Subcutaneous adipose tissue (tissue), 4 donors: ENCODE measurements around the gene GALNT5. TPM values are rescaled to one million over a fixed set of nuclear protein-coding genes. Genes with fewer than 3 reads are reported as not detected.

ENCODE experiments used
- CTCF ChIP-seq: fragments of 450-650 bp; IDR thresholded peaks from one replicate; pipeline ENCODE4 v1.5.1; 2016; ENCODE audit warnings: low read depth, mild to moderate bottlenecking, control low read depth, antibody characterized with exemption, moderate library complexity
- total RNA-seq, 4 donors: library from RNA; depleted of rRNA; stranded (reverse); fragments of >200 nt; gene quantifications; one replicate each; pipeline ENCODE4 v1.1.0, GENCODE V29; 2016

The GALNT5 gene
- total RNA-seq, 4 donors from 2014 or later: under 0.01 to 0.17 (median 0.08) TPM

- TF ChIP-seq CTCF: no peak
Measured at GRCh38 chr2:157337978-157338377, 80.5 kb downstream of the GALNT5 start.

- TF ChIP-seq CTCF: no peak
Measured at GRCh38 chr2:157339965-157340655, 82.6 kb downstream of the GALNT5 start.

DNA sequence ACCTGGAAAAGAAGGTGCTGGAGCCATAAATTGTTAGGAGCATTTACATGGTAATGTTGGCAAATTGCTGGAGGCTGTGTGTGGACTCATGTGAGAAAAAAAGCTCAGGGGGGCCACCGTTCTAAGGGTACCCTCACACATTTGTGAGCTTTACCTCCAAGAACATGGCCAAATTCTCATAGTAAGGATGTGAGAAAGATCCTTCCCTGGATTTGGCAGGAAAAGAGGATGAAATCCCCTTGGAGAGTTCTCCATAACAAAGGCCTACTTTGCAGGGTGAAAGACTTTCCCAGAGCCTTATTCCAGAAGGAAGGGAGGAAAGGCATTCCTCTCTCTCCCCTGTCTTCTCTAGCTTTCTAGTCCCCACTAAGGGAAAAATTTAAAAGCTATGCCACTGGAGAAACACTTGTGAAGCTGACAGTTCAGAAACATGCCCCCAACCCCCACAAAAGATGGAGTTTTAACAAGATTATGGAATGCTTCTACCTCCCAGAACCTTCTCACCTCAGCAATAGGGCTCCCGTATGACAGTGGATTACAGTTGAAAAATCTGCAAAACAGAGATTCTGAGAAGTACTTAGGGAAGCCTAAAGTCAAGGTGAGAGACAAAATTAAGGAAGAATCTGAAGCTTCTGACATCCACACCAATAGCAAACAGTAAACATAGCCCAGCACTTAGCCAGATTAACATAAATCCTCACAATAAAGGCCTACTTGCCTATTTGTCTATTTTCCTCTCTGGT, 88.3 kb downstream of the GALNT5 start:
- no peak for TF ChIP-seq CTCF

DNA sequence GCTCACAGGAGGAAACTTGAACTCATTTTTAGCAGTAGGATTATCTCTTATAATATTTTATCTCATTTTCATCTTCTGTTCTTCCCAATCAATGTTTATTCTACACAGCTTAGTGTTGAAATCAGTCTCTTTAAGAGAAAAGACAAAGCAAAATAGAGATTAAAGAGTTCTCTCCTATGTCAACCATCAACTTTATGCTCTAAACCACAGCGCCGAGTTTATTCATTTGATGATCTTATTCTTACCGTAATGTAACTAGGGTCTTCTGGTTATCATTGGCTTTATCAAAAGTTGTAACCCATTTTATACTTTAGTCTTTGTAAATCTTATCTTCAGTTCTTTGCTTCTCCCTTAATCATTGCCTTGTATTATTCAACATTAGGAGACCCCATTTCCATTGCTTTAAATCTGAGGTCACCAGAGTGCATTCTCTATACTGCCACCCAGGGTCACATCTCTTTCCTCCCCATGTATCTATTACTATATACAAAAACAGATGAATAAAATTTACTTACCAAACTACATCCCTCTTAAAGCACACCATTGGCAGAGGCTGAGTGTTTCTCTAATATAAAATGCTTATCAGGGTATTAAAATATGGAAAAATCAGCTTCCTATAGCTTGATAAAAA, 90.9 kb downstream of the GALNT5 start:
- no peak for TF ChIP-seq CTCF

DNA sequence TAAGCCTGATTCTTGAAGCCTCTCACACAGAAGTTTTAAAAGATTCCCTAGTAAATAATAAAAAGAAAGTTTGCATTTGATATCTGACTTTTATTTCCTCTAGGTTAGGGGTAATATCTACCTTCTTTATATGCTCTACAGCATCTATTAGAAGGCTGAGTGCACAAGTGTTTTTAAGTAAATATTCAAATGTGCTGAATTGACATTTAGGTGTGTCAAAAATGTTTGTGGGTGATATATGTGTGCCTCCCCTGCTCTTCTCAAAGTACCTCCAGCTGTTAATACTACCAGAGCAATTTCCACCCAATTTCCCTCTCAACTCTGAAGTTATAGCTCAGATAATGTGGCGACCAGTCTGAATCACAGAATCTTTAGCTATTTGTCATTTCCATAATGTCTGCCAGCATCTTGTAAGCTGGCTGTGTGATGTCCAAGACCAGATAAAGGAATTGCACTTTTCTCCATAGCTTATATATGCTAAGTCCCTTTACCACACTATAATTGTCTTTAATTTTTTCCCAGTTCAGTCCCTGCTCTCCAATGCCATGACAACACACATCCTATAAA, 92.5 kb downstream of the GALNT5 start:
- TF ChIP-seq CTCF: no peak

DNA sequence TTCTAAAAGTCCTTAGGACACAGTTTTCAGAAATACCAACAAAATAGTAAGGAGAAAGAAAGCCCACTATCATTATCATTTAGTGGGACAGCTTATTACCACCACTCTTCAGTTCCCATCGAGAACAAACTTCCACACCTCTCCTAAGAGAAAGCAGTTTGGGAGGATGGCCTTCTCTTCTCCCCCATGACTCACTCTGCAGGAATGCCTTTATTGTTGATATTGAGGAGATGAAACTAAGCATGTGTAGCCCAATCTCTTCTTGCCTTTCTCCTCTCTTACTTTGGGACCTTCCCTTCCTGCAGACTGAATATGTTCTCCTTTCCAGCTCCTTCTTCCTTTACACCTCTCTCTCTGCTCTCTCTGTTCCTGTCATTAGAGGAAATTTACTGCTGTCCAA, 98.1 kb downstream of the GALNT5 start:
- no peak for TF ChIP-seq CTCF

GRCh38 chr2:157359628-157360027, 102.1 kb downstream of the GALNT5 start:
- no peak for TF ChIP-seq CTCF
